Measurements from ENCODE around the gene C1QTNF3.

DNA sequence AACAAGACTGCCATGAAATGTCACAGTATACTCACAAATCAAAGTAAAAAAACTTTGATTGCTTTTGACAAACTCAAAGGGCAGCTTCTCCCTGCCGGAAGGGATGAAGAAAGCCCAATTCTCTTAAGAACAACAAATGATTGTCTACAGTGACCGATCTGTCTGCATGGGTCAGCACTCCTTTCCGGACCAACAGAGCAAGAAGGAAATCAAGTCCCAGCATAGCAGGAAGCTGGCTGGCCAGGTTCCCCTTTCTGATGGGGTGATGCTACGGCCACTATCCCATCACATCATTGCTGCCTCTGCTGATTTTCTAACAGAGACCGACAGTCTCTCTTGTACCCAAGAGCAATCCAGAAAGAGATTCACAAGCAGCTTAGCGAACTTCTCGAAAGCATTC is 692 bp downstream of the C1QTNF3 start:
- TF ChIP-seq, protein P1, sequence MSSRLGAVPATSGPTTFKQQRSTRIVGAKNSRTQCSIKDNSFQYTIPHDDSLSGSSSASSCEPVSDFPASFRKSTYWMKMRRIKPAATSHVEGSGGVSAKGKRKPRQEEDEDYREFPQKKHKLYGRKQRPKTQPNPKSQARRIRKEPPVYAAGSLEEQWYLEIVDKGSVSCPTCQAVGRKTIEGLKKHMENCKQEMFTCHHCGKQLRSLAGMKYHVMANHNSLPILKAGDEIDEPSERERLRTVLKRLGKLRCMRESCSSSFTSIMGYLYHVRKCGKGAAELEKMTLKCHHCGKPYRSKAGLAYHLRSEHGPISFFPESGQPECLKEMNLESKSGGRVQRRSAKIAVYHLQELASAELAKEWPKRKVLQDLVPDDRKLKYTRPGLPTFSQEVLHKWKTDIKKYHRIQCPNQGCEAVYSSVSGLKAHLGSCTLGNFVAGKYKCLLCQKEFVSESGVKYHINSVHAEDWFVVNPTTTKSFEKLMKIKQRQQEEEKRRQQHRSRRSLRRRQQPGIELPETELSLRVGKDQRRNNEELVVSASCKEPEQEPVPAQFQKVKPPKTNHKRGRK (CRISPR knock-in tag; IDR thresholded peaks at IDR 0.05; ENCODE audit: borderline replicate concordance), result no peak
- TF ChIP-seq, protein P2, sequence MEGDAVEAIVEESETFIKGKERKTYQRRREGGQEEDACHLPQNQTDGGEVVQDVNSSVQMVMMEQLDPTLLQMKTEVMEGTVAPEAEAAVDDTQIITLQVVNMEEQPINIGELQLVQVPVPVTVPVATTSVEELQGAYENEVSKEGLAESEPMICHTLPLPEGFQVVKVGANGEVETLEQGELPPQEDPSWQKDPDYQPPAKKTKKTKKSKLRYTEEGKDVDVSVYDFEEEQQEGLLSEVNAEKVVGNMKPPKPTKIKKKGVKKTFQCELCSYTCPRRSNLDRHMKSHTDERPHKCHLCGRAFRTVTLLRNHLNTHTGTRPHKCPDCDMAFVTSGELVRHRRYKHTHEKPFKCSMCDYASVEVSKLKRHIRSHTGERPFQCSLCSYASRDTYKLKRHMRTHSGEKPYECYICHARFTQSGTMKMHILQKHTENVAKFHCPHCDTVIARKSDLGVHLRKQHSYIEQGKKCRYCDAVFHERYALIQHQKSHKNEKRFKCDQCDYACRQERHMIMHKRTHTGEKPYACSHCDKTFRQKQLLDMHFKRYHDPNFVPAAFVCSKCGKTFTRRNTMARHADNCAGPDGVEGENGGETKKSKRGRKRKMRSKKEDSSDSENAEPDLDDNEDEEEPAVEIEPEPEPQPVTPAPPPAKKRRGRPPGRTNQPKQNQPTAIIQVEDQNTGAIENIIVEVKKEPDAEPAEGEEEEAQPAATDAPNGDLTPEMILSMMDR (IDR thresholded peaks at IDR 0.05), result no peak
- TF ChIP-seq TCF7 (CRISPR knock-in tag; IDR thresholded peaks at IDR 0.05; ENCODE audit: low read depth), result no peak
- TF ChIP-seq, protein P3, sequence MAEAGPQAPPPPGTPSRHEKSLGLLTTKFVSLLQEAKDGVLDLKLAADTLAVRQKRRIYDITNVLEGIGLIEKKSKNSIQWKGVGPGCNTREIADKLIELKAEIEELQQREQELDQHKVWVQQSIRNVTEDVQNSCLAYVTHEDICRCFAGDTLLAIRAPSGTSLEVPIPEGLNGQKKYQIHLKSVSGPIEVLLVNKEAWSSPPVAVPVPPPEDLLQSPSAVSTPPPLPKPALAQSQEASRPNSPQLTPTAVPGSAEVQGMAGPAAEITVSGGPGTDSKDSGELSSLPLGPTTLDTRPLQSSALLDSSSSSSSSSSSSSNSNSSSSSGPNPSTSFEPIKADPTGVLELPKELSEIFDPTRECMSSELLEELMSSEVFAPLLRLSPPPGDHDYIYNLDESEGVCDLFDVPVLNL (CRISPR knock-in tag; IDR thresholded peaks at IDR 0.05; ENCODE audit: borderline replicate concordance, low read depth), result no peak
- no peak for TF ChIP-seq IRF2 (CRISPR knock-in tag; IDR thresholded peaks at IDR 0.05; ENCODE audit: borderline replicate concordance, low read depth)
- TF ChIP-seq, protein P4, sequence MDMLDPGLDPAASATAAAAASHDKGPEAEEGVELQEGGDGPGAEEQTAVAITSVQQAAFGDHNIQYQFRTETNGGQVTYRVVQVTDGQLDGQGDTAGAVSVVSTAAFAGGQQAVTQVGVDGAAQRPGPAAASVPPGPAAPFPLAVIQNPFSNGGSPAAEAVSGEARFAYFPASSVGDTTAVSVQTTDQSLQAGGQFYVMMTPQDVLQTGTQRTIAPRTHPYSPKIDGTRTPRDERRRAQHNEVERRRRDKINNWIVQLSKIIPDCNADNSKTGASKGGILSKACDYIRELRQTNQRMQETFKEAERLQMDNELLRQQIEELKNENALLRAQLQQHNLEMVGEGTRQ (CRISPR knock-in tag; IDR thresholded peaks at IDR 0.05), result no peak
- TF ChIP-seq, protein P5, sequence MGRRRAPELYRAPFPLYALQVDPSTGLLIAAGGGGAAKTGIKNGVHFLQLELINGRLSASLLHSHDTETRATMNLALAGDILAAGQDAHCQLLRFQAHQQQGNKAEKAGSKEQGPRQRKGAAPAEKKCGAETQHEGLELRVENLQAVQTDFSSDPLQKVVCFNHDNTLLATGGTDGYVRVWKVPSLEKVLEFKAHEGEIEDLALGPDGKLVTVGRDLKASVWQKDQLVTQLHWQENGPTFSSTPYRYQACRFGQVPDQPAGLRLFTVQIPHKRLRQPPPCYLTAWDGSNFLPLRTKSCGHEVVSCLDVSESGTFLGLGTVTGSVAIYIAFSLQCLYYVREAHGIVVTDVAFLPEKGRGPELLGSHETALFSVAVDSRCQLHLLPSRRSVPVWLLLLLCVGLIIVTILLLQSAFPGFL (CRISPR knock-in tag; IDR thresholded peaks at IDR 0.05; ENCODE audit: borderline replicate concordance), result no peak

Data from WTC11 (cell line).